ENCODE data around the gene GLS2. TPM values are rescaled to one million over a fixed set of nuclear protein-coding genes. Genes with fewer than 3 reads are reported as not detected.

Gene GLS2
- total and polyA plus RNA-seq, 4 donors: 28.0 to 53.8 (median 47.9) TPM

- H3K9ac ChIP-seq (ENCODE audit: low read depth in 1 of 2, low read length in 2 of 2): no peak overlapping the region
- TF ChIP-seq FOXA1 (IDR thresholded peaks at IDR 0.05) (no peak), JUND (IDR thresholded peaks at IDR 0.05) (no peak), SP1 (IDR thresholded peaks at IDR 0.05) (no peak), ATF3 (IDR thresholded peaks at IDR 0.05) (no peak)
- H3K4me1 ChIP-seq (ENCODE audit: control insufficient read depth in 4 of 4, insufficient read depth in 4 of 4, low read length in 3 of 4): no peaks in the 10 kb centered on the region
- H3K4me3 ChIP-seq (ENCODE audit: low read depth in 1 of 3, low read length in 3 of 3): no peak overlapping the region
- no peak for DNase-seq (ENCODE audit: low spot score)
- no peak overlapping the region for H3K27ac ChIP-seq (ENCODE audit: low read depth in 1 of 2, low read length in 2 of 2)
- H3K27me3 ChIP-seq (ENCODE audit: control insufficient read depth in 4 of 4, insufficient read depth in 4 of 4, low read length in 3 of 4): no peaks in the 10 kb centered on the region
- no peaks in the 10 kb centered on the region for H3K9me3 ChIP-seq (ENCODE audit: control insufficient read depth in 4 of 4, low read length in 3 of 4)
- WGBS: 83% methylated on average over 4 of the region's 4 CpGs
- H3K36me3 ChIP-seq (ENCODE audit: control insufficient read depth in 4 of 4, insufficient read depth in 3 of 4, low read depth in 1 of 4, low read length in 3 of 4): no peaks in the 10 kb centered on the region
Observed at GRCh38 chr12:56457817-56458216, 30.1 kb downstream of the GLS2 start.

GRCh38 chr12:56454557-56454956 lies 33.4 kb downstream of the GLS2 start, which contains the start of gene MIP:
TSS of gene MIP (minus strand) at chr12:56454657. CDS start at chr12:56454613, 44 bp downstream.
- no peak for DNase-seq (ENCODE audit: low spot score)
- WGBS: 95% methylated on average over 5 of the region's 5 CpGs
- peaks cover 0 to 2% (median 0%) of the 10 kb centered on the region in 4 donors for H3K4me1 ChIP-seq (ENCODE audit: control insufficient read depth in 4 of 4, insufficient read depth in 4 of 4, low read length in 3 of 4)

GRCh38 chr12:56451147-56451546 lies 36.8 kb downstream of the GLS2 start:
- H3K36me3 ChIP-seq (ENCODE audit: control insufficient read depth in 4 of 4, insufficient read depth in 3 of 4, low read depth in 1 of 4, low read length in 3 of 4): no peaks in the 10 kb centered on the region
- no peak for TF ChIP-seq REST (IDR thresholded peaks at IDR 0.05)
- H3K9ac ChIP-seq (ENCODE audit: low read depth in 1 of 2, low read length in 2 of 2): no peak overlapping the region
- no peak overlapping the region for H3K27ac ChIP-seq (ENCODE audit: low read depth in 1 of 2, low read length in 2 of 2)
- peaks cover 0 to 4% (median 1%) of the 10 kb centered on the region in 4 donors for H3K4me1 ChIP-seq (ENCODE audit: control insufficient read depth in 4 of 4, insufficient read depth in 4 of 4, low read length in 3 of 4)
- H3K4me3 ChIP-seq (ENCODE audit: low read depth in 1 of 3, low read length in 3 of 3): no peak overlapping the region
- no peaks in the 10 kb centered on the region for H3K27me3 ChIP-seq (ENCODE audit: control insufficient read depth in 4 of 4, insufficient read depth in 4 of 4, low read length in 3 of 4)
- WGBS: 76% methylated on average over 5 of the region's 5 CpGs
- no peaks in the 10 kb centered on the region for H3K9me3 ChIP-seq (ENCODE audit: control insufficient read depth in 4 of 4, low read length in 3 of 4)
- DNase-seq (ENCODE audit: low spot score): no peak

More at GRCh38 chr12:56454557-56454956, 33.4 kb downstream of the GLS2 start, which contains the start of gene MIP:
- Histone ChIP-seq H3K9ac (ENCODE audit: low read depth in 1 of 2, low read length in 2 of 2) (no peak within 1 kb of the TSS), H3K27ac (ENCODE audit: low read depth in 1 of 2, low read length in 2 of 2) (no peak within 1 kb of the TSS), H3K36me3 (ENCODE audit: control insufficient read depth in 4 of 4, insufficient read depth in 3 of 4, low read depth in 1 of 4, low read length in 3 of 4) (no peaks in the 10 kb centered on the region), H3K9me3 (ENCODE audit: control insufficient read depth in 4 of 4, low read length in 3 of 4) (no peaks in the 10 kb centered on the region), H3K27me3 (ENCODE audit: control insufficient read depth in 4 of 4, insufficient read depth in 4 of 4, low read length in 3 of 4) (no peaks in the 10 kb centered on the region), H3K4me3 (ENCODE audit: low read depth in 1 of 3, low read length in 3 of 3) (no peak within 1 kb of the TSS)
- no peak for TF ChIP-seq YY1 (IDR thresholded peaks at IDR 0.05)
- no peak for TF ChIP-seq GABPA (IDR thresholded peaks at IDR 0.05 in 1 of 2, conservative IDR thresholded peaks at IDR 0.05 in 1 of 2)
- no peak for TF ChIP-seq EGR1 (IDR thresholded peaks at IDR 0.05; ENCODE audit: low read depth in 2 of 2)
- no peak for TF ChIP-seq ATF3 (IDR thresholded peaks at IDR 0.05)

GRCh38 chr12:56450241-56450640 lies 37.7 kb downstream of the GLS2 start:
- H3K4me3 ChIP-seq (ENCODE audit: low read depth in 1 of 3, low read length in 3 of 3): no peak overlapping the region
- no peak overlapping the region for H3K9ac ChIP-seq (ENCODE audit: low read depth in 1 of 2, low read length in 2 of 2)
- H3K9me3 ChIP-seq (ENCODE audit: control insufficient read depth in 4 of 4, low read length in 3 of 4): no peaks in the 10 kb centered on the region
- no peak for DNase-seq (ENCODE audit: low spot score)
- H3K4me1 ChIP-seq (ENCODE audit: control insufficient read depth in 4 of 4, insufficient read depth in 4 of 4, low read length in 3 of 4): peaks cover 0 to 4% (median 1%) of the 10 kb centered on the region in 4 donors
- no peaks in the 10 kb centered on the region for H3K36me3 ChIP-seq (ENCODE audit: control insufficient read depth in 4 of 4, insufficient read depth in 3 of 4, low read depth in 1 of 4, low read length in 3 of 4)
- H3K27me3 ChIP-seq (ENCODE audit: control insufficient read depth in 4 of 4, insufficient read depth in 4 of 4, low read length in 3 of 4): no peaks in the 10 kb centered on the region
- no peak overlapping the region for H3K27ac ChIP-seq (ENCODE audit: low read depth in 1 of 2, low read length in 2 of 2)
- WGBS: 95% methylated on average over 3 of the region's 3 CpGs
- no peak for TF ChIP-seq MAX (IDR thresholded peaks at IDR 0.05)
- no peak for TF ChIP-seq REST (IDR thresholded peaks at IDR 0.05)
- TF ChIP-seq FOXA2 (IDR thresholded peaks at IDR 0.05): no peak
- no peak for TF ChIP-seq YY1 (IDR thresholded peaks at IDR 0.05)
- no peak for TF ChIP-seq TAF1 (conservative IDR thresholded peaks at IDR 0.05)
- TF ChIP-seq GABPA (IDR thresholded peaks at IDR 0.05 in 1 of 2, conservative IDR thresholded peaks at IDR 0.05 in 1 of 2): no peak
- no peak for TF ChIP-seq RAD21 (IDR thresholded peaks at IDR 0.05)
- no peak for TF ChIP-seq RXRA (IDR thresholded peaks at IDR 0.05)
- TF ChIP-seq ATF3 (IDR thresholded peaks at IDR 0.05): no peak

All from liver (tissue), 9 donors.